Gastroesophageal sphincter (tissue), 4 donors: ENCODE data around the gene PLEKHM1. TPM values are rescaled to one million over a fixed set of nuclear protein-coding genes. Genes with fewer than 3 reads are reported as not detected.

Experiments used
- ATAC-seq: fragments of 150-250 bp; one replicate; pipeline ENCODE4 v1.9.1; 2016; ENCODE audit warnings: mild to moderate bottlenecking, moderate library complexity
- H3K27ac ChIP-seq, 4 donors: fragments of 200-600 bp; sonication (generic) in 3 of 4; 1 replicate in 3 of 4; 2 replicates in 1 of 4; pipeline ENCODE4 v1.5.1; 2016 to 2019
- H3K27me3 ChIP-seq: fragments of 200-600 bp; sonication (generic); one replicate; pipeline ENCODE4 v1.5.1; 2019
- H3K36me3 ChIP-seq, 2 donors: fragments of 200-600 bp; sonication (generic); one replicate each; pipeline ENCODE4 v1.5.1; 2019; ENCODE audit warnings: control low read depth in 1 of 2
- H3K4me1 ChIP-seq, 3 donors: fragments of 200-600 bp; sonication (generic); 1 replicate in 2 of 3; 2 replicates in 1 of 3; pipeline ENCODE4 v1.5.1; 2016 to 2019; ENCODE audit warnings: control low read depth in 2 of 3
- H3K4me3 ChIP-seq, 2 donors: fragments of 200-600 bp; sonication (generic); one replicate each; pipeline ENCODE4 v1.5.1; 2019; ENCODE audit warnings: mild to moderate bottlenecking in 1 of 2, moderate library complexity in 1 of 2
- H3K9me3 ChIP-seq, 3 donors: fragments of 200-600 bp; sonication (generic); one replicate each; pipeline ENCODE4 v1.5.1; 2017 to 2019; ENCODE audit warnings: control low read depth in 2 of 3
- EP300 ChIP-seq: sonication (generic); formaldehyde crosslinking; IDR thresholded peaks from one replicate; pipeline ENCODE4 v1.6.1; 2017; ENCODE audit warnings: antibody characterized with exemption, mild to moderate bottlenecking
- POLR2A ChIP-seq, 2 donors: fragments of 450-650 bp; IDR thresholded peaks; one replicate each; pipeline ENCODE4 v1.6.1; 2017; ENCODE audit warnings: antibody characterized with exemption in 2 of 2, mild to moderate bottlenecking in 2 of 2, moderate library complexity in 1 of 2
- POLR2AphosphoS5 ChIP-seq: sonication (generic); formaldehyde crosslinking; IDR thresholded peaks from one replicate; pipeline ENCODE4 v1.6.1; 2017; ENCODE audit warnings: antibody characterized with exemption
- WGBS, 2 donors: methylation state at CpG; one replicate each; pipeline ENCODE4 v1.1.5; 2018; ENCODE audit warnings: low coverage in 1 of 2; 5-methylcytosine and 5-hydroxymethylcytosine counted together
- total RNA-seq, 4 donors: library from RNA; depleted of rRNA; stranded (reverse); fragments of >200 nt; gene quantifications; one replicate each; pipeline ENCODE4 v1.1.0, GENCODE V29; 2016
- TF ChIP-seq, protein P1 (sequence below), 4 experiments: fragments of 200-600 bp in 2 of 4; fragments of 450-650 bp in 2 of 4; sonication (generic) in 1 of 4; IDR thresholded peaks; one replicate each; pipeline ENCODE4 v1.5.1; 2017 to 2019; ENCODE audit warnings: antibody characterized with exemption in 4 of 4, mild to moderate bottlenecking in 2 of 4, moderate library complexity in 2 of 4

Gene PLEKHM1
- total RNA-seq, 4 donors from 2014 or later = 17.8 to 36.5 (median 29.2) TPM

DNA sequence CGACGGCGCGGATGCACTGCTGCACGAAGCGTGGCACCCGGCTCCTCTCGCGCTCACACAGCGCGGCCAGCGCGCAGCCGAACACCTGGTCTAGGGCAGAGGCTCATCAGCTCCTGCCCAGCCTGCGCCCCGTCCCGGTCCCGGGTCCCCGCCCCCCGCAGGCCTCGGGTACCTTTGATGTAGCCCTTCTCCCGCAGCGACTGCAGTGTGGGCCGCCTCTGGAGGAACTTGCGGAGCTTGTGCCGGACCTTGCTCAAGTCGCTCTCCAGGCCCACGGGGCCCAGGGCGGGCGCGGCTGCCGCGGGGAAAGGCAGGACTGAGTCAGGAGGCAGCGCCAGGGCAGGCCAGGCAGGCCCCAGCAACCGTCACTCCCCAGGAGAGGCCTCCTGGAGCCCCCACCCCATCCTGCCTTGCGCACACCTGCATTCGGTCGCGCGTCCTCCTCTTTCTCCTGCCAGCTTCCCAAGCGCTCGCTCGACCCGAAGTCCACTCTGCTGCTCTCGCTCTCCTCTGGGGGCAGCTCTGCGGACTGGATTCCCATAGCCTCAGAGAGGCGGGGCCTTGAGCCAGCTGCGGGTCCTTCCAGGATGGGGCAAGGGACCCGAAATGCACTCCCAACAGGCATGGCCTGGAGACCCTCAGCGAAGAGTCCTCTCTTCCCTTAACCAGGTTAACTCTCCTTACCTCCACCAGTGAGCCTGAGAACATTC, 93.9 kb downstream of the PLEKHM1 start:
- TF ChIP-seq EP300 (no peak), POLR2A (IDR thresholded peaks at IDR 0.05) (no peak), POLR2AphosphoS5 (no peak)
- TF ChIP-seq, protein P1, sequence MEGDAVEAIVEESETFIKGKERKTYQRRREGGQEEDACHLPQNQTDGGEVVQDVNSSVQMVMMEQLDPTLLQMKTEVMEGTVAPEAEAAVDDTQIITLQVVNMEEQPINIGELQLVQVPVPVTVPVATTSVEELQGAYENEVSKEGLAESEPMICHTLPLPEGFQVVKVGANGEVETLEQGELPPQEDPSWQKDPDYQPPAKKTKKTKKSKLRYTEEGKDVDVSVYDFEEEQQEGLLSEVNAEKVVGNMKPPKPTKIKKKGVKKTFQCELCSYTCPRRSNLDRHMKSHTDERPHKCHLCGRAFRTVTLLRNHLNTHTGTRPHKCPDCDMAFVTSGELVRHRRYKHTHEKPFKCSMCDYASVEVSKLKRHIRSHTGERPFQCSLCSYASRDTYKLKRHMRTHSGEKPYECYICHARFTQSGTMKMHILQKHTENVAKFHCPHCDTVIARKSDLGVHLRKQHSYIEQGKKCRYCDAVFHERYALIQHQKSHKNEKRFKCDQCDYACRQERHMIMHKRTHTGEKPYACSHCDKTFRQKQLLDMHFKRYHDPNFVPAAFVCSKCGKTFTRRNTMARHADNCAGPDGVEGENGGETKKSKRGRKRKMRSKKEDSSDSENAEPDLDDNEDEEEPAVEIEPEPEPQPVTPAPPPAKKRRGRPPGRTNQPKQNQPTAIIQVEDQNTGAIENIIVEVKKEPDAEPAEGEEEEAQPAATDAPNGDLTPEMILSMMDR (IDR thresholded peaks at IDR 0.05) = no peak
- H3K36me3 ChIP-seq = peaks cover 0 to 38% of the 10 kb centered on the region in 2 donors
- no peak for ATAC-seq
- peaks cover 0 to 15% (median 3%) of the 10 kb centered on the region in 3 donors for H3K4me1 ChIP-seq
- H3K9me3 ChIP-seq = no peaks in the 10 kb centered on the region
- no peak overlapping the region for H3K27ac ChIP-seq
- no peak overlapping the region for H3K4me3 ChIP-seq
- no peaks in the 10 kb centered on the region for H3K27me3 ChIP-seq
- WGBS, 2 donors = 95% methylated on average over 11 of the region's 50 CpGs; no CpG with 5 or more reads in 1 of the 2 donors

DNA sequence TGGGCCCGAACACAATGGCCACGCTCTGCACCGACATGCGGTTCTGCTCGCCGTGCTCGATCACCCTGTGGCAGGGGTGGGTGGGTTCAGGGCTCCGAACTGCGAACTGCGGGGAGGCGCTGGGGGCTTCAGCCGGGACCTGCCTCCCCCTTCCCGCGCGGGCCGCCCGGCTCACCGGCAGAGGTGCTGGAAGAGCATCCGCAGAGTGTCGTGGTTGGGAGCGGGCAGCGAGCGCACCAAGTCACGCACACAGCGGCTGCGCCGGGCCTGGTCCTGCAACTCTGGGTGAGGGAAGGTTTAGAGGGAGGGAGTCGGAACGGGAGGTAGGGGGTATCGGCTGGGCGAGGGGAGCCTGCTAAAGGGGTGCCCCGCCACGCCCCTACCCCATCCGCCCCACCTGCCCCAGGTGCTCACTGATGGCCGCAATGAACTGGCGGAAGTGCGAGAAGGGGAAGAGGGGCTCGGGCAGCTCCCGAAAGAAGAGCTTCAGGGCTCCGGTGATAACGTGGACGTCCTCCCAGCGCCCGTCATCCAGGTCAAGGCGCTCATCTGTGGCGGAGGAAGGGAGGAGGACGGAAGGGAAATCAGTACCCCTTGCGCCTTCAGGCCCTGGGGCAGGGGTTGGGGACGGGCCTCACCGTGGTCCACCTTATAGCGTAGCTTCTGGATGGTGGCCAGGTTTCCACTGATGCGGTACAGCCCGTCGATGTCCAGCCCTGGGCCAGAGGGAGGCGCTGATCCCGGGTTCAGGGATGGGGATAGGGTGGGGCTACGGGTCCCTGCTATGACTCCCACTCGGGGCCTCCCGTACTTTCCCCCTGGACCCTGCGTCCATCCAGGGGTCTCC, 94.7 kb downstream of the PLEKHM1 start:
- no peaks in the 10 kb centered on the region for H3K9me3 ChIP-seq
- peak; percentile 7 for ATAC-seq
- H3K36me3 ChIP-seq = peaks cover 0 to 29% of the 10 kb centered on the region in 2 donors

DNA sequence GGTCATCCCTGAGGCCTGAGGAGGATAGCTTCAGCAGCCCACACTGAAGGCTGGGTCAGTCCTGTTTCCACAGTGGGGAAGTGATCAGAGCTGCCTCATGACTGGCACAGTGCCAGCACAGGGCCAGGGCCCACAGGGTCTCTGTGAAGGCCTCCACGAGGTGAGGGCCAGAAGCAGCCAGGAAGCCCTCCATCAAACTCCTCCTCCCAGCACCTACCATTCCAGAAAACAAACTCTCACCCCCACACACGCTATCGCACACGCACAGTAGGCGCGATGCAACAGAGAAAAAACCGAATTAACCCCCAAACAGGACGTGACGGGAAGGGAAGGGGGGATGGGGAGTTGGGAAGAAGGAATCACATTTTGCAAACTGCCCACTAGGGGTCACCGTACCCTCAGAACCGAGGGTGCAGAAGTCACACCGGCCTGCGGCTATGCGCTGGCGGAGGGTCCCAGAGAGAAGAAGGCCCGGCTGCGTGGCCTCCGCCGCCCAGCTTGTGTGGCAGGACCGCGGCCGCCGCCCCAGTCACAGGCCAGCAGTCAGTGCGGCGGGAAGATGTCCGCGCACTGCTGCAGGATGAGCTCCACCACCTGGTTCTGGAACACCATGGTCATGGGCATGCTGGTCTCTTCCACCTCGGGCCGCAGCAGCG, 95.5 kb downstream of the PLEKHM1 start:
- Histone ChIP-seq H3K4me3 (peak overlapping the region; percentile 10 to 34), H3K27me3 (no peaks in the 10 kb centered on the region), H3K36me3 (peaks cover 0 to 25% of the 10 kb centered on the region in 2 donors), H3K27ac (no peak overlapping the region), H3K4me1 (peaks cover 0 to 15% (median 3%) of the 10 kb centered on the region in 3 donors), H3K9me3 (no peaks in the 10 kb centered on the region)
- TF ChIP-seq POLR2AphosphoS5 (no peak), EP300 (no peak), POLR2A (IDR thresholded peaks at IDR 0.05) (no peak)
- TF ChIP-seq, protein P1 (IDR thresholded peaks at IDR 0.05) = peak in 3 of 4 experiments; percentile 66 to 82 (median 81)
- WGBS, 2 donors = 2% methylated on average over 11 of the region's 30 CpGs; no CpG with 5 or more reads in 1 of the 2 donors
- ATAC-seq = peak; percentile 84

More for the DNA sequence above, 94.7 kb downstream of the PLEKHM1 start:
- no peak for TF ChIP-seq POLR2AphosphoS5
- no peak for TF ChIP-seq EP300
- TF ChIP-seq POLR2A (IDR thresholded peaks at IDR 0.05) = no peak
- TF ChIP-seq, protein P1 (IDR thresholded peaks at IDR 0.05) = no peak
- Histone ChIP-seq H3K27ac (no peak overlapping the region), H3K4me1 (peaks cover 0 to 15% (median 3%) of the 10 kb centered on the region in 3 donors), H3K27me3 (no peaks in the 10 kb centered on the region), H3K4me3 (peak overlapping the region; percentile 10 to 34)
- 70% methylated on average over 6 of the region's 60 CpGs; no CpG with 5 or more reads in 1 of the 2 donors for WGBS, 2 donors

DNA sequence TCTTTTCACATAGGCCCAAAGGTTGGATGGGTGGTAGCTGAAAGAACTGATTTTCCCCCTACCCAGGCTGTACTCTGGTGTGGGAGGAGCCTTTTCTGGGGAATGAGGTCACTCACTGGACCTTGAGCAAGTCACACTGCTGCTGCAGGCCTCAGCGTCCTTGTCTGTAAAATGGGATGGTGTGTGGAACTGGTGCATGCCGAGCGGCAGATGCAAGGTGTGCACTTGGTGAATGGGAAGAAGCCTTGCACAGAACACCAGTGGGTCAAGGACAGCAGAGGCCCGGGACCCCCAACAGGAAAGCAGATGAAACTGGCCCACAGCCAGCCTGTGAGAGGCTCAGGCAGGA, 96.0 kb downstream of the PLEKHM1 start:
- Histone ChIP-seq H3K4me3 (no peak overlapping the region), H3K9me3 (no peaks in the 10 kb centered on the region), H3K4me1 (peaks cover 0 to 15% (median 3%) of the 10 kb centered on the region in 3 donors), H3K27ac (no peak overlapping the region), H3K27me3 (peaks cover 2% of the 10 kb centered on the region), H3K36me3 (peaks cover 0 to 24% of the 10 kb centered on the region in 2 donors)
- no CpG with 5 or more reads among the region's 4 CpGs for WGBS, 2 donors
- no peak for ATAC-seq
- TF ChIP-seq POLR2AphosphoS5 = no peak
- TF ChIP-seq POLR2A (IDR thresholded peaks at IDR 0.05) = no peak

DNA sequence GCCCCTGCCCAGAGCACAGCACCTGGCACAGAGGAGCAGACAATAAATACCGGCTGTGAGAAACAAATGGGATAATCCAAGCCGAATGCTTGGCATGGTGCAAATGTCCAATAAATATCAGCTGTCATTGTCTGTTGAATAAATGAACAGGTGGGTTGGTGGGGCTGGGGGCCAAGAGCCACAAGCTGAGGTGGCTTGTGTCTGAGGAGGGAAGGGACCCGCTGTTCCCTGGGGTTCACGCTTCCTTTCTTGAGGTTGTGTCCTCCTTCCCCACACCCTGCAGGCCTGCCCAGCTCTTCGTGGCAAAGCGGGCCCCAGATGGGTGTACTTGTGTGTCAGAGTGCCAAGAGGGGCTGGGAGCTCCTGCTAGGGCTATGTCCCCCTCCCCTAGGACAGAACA, 96.4 kb downstream of the PLEKHM1 start:
- Histone ChIP-seq H3K9me3 (no peaks in the 10 kb centered on the region), H3K4me3 (no peak overlapping the region), H3K4me1 (peaks cover 0 to 15% (median 3%) of the 10 kb centered on the region in 3 donors), H3K36me3 (peaks cover 0 to 24% of the 10 kb centered on the region in 2 donors), H3K27ac (no peak overlapping the region), H3K27me3 (peaks cover 6% of the 10 kb centered on the region)
- TF ChIP-seq POLR2A (IDR thresholded peaks at IDR 0.05) = no peak
- WGBS, 2 donors = 73% methylated on average over 2 of the region's 6 CpGs; no CpG with 5 or more reads in 1 of the 2 donors
- ATAC-seq = no peak
